ENCODE data around the gene SPG7. TPM values are rescaled to one million over a fixed set of nuclear protein-coding genes. Genes with fewer than 3 reads are reported as not detected.
"Not testable (repeated sequence)": the region's sequence is repeated elsewhere in the genome, so short reads cannot be mapped to it uniquely, and the experiment has no call there.

SPG7 gene
- total RNA-seq, 1 donor from 2014 or later: 152 TPM

DNA sequence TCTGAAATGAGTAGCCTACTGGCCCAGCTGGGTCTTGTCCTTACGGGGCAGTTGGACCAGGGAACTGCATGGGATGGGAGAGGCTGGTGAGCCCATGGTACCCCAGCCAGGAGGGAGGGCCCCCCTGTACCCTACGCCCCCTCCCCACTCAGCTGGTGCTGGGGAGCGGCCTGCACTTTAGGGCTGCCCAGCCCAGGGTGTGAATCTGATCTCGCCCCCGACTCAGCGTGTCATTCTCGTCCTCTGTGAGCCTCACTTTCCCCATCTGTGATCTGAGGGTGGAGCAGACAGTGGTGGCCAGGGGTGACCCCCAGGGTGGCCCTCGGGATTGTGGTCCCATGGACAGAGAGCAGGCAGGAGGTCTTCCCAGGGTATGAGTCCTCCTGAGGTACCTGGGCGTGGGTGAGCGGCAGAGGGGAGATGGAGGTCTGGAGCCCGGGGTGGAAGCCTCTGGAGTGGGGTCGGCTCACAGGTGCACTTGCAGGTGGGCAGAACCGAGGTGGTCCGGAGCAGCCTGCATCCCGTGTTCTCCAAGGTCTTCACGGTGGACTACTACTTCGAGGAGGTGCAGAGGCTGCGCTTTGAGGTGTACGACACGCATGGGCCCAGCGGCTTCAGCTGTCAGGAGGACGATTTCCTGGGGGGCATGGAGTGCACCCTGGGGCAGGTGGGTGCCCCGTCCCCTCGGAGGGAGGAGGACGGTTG lies 69.0 kb downstream of the SPG7 start:
- DNase-seq (ENCODE audit: low read depth): no peak

DNA sequence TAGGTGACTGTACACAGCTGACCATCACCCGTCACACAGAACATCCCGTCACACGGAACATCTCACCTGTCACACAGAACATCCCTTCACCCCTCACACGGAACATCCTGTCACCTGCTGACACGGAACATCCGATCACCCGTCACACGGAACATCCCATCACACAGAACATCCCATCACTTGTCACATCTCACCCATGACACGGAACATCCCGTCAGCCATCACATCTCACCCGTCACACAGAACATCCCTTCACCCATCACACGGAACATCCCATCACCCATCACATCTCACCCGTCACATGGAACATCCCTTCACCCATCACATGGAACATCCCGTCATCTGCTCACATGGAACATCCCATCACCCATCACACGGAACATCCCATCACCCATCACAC lies 71.1 kb downstream of the SPG7 start:
- DNase-seq (ENCODE audit: low read depth): no peak

DNA sequence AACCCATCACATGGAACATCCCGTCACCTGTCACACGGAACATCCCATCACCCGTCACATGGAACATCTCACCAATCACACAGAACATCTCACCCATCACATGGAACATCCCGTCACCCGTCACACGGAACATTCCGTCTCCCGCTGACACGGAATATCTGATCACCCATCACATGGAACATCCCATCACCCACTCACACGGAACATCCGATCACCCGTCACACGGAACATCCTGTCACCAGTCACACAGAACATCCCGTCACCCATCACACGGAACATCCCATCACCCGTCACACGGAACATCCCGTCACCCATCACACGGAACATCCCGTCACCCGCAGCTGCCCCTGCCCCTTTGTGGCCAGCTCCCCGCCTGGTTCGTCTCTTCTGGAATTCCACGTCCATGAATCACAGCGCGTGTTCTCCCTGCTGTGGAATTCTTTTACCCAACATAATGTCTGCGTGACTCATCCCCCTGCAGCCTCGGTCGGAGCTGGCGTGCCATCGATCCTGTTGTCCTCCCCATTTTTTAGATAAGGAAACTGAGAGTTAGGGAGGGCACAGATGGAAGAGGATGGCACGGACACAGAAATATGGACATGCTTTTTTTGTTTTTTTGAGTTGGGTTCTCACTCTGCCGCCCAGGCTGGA lies 73.0 kb downstream of the SPG7 start:
- peak; percentile 94 for DNase-seq (ENCODE audit: low read depth)

DNA sequence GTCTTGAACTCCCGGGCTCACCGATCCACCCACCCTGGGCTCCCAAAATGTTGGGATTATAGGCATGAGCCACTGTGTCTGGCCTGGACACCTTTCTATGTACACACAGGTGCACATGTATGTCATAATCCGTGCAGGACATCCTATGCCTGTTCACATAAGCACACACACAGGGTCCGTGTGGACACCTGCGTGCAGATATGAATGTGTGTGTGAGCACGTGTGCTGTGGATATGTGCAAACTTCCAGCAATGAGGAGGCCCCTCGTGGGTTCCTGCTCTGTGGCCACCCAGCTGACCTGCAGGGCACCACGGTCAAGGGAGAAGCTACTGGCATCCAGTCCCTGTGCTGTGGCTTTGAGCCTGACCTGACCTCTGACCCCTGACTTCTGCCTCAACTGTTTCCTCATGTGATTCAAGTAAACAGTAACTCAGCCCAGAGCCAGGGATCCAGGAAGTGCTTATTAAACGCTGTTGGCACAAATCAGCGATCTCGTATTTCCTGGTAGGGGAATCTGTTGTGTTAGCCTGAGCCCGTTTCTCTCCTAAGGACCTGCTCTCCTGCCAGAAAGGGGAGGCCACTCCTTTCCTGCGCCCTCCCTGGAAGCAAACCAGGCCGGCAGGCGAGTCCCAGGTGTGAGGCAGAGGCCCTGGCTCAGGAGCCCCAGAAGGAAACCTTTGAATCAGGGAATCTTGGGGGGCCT lies 73.8 kb downstream of the SPG7 start:
- DNase-seq (ENCODE audit: low read depth): peak; percentile 87

DNA sequence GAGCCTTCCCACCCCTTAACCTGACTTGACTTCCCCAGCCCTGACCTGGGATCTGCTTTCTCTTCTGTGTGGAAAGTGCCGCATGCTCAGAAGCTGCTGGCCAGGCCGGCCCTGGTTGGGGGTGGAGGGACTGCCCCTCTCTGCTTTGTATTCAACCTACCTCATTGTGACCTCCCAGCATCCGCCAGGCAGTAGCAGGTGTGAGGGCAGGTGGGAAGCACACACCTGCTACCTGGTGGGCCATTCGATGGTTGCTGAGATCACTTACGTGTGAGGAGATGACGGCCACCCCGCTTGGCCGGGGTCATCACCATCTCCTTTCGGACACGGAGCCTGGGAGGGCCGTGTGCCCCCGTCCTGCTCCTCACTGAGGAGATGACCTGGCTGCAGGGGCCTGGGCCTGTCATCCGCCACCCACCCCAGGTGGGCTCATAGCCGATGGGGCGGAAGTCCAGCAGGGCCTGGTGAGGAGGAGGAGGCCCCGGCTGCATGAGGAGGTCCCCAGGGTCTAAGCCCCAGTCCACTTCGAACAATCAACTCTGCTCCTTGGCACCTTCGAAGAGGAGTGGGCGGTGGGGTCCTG lies 74.5 kb downstream of the SPG7 start:
- no peak for DNase-seq (ENCODE audit: low read depth)

DNA sequence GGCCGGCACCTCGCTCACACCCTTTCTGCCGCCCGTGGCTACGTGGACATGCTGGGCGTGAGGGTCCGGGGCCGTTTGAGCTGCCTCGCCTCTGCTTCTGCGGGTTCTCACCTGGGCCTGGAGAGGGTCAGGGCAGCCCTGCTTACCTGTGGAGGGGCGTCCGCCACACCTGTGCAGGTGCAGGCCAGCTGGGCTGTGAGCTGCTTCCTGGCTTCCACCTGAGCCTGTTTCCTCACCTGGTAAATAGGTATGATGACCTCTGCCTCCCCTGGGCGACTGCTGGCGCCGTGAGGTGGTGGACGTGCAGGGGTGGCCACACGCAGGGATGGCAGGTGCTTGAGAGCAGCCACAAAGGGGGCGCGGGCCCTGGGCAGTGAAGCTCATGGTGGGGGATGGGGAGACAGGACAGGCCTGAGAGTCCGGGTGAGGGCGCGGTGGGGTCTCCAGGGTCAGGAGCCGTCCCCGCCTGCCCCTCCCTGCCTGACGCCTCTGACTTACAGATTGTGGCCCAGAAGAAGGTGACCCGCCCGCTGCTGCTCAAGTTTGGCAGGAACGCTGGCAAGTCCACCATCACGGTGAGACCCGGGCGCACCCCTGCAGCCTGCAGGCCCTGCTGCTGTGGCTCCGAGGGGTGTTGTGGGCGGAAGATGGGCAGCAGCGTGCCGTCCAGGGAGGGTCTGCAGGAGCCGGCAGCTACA lies 75.1 kb downstream of the SPG7 start:
- no peak for DNase-seq (ENCODE audit: low read depth)

DNA sequence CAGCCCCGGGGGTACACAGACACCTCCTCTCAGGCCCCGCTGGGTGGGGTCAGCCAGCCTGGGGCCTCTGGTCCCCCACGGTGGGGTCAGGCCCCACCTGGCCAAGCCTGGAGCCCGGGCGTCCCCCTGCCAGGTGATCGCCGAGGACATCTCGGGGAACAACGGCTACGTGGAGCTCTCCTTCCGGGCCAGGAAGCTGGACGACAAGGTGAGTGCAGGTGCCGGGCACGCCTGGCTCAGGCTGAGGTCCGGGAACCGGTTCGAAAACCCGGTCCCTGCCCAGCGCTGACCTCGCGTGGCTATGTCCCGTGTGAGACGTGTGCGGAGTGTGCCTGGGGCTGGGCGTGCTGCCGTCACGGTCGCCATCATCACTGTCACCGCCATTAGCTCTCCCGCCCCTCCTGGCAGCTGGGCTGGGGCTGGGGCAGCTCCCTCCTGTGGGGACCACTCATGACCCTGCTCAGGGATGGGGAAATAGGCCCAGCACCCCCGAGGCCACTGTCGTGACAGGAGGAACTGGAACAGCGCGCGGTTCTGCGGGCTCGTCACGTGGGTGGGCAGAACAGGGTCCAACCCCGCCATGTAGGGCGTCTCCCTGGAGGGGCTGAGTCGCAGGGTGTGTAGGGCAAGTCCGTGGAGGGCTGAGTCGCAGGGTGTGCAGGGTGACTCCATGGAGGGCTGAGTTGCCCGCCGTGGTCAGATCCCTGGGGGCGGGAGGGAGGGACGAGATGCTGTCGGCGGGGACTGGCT lies 75.9 kb downstream of the SPG7 start:
- DNase-seq (ENCODE audit: low read depth): no peak

DNA sequence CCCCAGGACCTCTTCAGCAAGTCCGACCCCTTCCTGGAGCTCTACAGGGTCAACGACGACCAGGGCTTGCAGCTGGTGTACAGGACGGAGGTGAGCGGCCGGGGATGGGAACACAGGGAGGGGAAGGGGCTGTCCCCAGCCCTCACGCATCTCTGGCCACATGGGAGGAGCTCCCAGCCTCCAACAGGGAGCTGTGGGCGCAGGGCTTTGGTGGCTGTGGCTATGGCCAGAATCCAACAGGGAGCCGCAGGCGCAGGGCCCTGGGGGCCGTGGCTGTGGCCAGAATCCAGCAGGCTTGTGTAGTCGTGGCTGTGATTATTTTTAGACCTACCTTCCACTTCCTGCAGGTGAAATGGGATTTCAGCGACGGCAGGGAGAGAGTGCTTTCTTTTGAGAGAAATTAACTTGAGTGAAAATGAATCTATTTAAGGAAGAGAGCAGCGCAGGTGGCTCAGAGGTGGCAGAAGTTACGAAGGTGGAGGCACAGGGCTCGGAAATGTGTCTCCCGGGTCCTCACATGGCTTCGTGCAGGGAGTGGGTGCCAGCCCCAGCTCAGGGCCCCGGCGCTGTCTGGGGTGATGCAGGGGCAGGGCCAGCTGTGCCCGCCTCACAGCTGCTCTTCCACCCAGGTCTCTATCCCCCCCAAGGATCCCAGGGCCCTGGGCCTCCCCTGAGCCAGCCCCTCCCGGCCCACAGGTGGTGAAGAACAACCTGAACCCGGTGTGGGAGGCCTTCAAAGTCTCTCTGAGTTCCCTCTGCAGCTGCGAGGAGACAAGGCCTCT lies 76.8 kb downstream of the SPG7 start:
- DNase-seq (ENCODE audit: low read depth): no peak

DNA sequence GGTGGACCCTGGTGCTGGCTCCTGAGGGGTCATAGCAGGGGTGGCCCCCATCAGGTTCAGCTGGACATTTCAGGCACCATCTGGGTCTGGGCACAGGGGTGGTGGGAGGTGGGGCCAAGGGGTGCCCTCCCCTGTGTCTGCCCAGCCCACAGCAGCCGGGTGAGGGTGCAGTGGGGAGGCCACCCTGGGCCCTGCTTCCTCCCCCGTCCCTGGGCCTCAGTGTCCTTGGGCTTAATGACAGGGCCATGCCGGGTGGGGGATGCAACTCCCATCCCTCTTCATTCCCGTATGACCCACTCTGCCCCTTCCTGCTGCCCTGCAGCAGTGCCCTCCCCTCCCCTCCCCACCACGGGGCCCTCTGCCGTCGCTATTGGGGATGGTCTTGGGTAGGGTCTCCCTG lies 78.0 kb downstream of the SPG7 start:
- DNase-seq (ENCODE audit: low read depth): no peak

DNA sequence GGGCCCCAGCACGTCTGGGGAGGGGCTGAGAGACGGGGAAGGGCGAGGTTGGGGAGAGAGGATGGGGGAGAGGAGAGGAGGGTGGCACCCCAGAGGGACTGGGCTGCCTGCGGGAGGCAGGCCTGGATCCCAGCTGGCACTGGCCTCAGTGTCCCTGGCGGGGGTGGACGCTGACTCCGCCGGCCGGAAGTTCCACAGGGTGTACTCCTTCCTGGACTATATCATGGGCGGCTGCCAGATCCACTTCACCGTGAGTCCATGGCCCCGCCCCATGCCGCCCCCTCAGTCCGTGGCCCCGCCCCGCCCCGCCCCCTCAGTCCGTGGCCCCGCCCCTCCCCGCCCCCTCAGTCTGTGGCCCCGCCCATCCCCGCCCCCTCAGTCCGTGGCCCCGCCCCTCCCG lies 78.7 kb downstream of the SPG7 start:
- DNase-seq (ENCODE audit: low read depth): no peak

DNA sequence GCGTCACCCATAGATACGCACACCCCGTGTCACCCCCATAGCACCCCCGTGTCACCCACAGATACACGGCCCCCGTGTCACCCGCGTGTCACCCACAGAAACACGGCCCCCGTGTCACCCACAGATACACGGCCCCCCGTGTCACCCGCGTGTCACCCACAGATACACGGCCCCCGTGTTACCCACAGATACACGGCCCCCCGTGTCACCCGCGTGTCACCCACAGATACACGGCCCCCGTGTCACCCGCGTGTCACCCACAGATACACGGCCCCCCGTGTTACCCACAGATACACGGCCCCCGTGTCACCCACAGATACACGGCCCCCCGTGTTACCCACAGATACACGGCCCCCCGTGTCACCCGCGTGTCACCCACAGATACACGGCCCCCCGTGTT lies 79.5 kb downstream of the SPG7 start:
- DNase-seq (ENCODE audit: low read depth): not testable (repeated sequence)

DNA sequence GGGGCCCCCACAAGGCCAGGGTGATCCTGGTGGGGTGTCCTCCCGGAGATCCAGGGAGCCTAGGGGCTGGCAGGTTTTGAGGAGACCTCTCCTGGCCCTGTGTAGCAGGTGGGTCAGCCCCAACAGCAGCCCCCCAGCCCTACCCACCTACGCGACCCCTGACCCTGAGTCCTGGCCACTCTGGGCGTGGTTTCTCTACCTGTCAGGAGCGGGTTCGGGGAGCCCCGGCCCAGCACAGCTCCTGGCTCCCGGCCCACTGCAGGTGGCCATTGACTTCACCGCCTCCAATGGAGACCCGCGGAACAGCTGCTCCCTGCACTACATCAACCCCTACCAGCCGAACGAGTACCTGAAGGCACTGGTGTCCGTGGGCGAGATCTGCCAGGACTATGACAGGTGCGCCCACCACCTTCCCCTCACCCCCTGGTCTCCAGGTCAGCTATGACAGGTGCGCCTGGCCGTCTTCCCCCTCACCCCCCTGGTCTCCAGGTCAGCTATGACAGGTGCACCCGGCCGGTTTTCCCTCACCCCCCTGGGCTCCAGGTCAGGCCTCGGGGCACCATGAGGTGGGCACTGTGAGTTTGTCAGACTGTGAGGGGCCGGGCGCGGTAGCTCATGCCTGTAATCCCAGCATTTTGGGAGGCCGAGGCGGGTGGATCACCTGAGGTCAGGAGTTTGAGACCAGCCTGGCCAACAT lies 80.4 kb downstream of the SPG7 start:
- DNase-seq (ENCODE audit: low read depth): no peak

DNA sequence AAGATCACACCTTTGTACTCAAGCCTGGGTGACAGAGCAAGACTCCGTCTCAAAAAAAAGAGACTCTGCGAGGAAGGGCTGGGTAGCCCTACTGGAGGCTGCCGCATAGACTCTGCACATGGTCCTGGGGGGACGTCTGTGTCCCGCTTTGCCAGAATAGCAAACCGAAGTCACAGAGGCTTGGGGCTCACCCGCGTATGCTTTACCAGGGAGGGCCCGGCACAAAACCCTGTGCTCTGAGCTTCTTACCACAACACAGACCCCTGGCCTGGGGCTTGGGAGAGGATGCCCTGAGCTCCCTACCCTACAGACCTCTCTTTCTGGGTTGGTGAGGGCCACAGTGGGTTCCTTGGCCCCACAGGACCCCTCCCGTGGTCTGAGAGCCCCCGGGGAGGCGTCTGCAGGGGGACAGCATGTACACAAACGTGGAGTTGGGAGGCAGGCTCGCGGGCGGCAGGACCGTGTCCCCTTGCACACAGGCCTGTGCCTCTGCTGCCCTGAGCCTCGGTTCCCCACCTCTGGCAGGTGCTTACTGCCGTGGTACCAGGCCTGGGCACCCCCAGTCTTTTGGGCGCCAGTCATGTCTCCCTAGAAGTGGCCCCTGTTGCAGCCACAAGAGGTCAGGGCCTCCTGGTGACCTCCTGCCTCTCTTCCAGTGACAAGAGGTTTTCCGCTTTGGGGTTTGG lies 81.2 kb downstream of the SPG7 start:
- no peak for DNase-seq (ENCODE audit: low read depth)

DNA sequence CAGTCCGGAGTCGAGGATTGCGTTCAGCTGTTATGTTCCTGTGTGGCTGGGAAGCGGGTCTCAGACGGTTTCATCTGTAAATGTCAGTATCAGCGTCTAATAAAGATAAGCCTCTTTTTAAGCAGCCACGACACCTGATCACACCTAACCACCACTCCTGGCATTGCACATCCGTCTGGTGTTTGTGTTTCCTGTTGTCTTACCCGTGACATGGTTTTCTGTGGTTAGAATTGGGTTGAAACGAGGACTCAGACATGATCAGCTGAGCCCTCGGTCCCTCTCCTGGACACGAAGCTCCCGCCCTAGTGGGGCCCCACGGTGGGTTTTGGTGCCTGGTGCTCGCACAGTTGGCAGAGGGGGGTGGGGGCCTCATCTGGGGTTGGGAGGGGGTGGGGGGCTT lies 85.6 kb downstream of the SPG7 start:
- no peak for DNase-seq (ENCODE audit: low read depth)

DNA sequence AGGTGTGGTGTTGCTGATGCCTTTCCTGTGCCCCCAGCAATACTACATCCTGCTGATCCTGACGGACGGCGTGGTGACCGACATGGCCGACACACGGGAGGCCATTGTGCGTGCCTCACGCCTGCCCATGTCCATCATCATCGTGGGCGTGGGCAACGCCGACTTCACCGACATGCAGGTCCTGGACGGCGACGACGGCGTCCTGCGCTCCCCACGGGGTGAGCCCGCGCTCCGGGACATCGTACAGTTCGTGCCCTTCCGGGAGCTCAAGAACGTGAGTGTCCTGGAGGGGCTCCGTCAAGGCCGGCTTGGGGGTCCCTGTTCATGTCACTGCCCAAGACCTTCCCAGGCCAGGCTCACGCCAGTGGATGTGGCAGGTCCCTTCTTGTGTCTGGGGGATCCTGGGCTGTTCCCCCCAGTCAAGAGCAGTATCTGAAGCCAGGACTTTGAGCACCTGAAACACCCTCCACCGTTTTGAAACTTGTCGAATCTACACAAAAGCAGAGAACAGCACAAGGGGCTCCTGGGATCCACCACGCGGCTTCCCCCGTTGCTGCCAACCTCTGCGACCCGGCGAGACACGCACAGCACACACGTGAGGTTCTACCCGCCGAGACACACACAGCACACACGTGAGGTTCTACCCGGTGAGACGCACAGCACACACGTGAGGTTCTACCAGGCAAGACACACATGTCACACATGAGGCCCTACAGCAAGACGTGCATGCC lies 87.3 kb downstream of the SPG7 start:
- no peak for DNase-seq (ENCODE audit: low read depth)

DNA sequence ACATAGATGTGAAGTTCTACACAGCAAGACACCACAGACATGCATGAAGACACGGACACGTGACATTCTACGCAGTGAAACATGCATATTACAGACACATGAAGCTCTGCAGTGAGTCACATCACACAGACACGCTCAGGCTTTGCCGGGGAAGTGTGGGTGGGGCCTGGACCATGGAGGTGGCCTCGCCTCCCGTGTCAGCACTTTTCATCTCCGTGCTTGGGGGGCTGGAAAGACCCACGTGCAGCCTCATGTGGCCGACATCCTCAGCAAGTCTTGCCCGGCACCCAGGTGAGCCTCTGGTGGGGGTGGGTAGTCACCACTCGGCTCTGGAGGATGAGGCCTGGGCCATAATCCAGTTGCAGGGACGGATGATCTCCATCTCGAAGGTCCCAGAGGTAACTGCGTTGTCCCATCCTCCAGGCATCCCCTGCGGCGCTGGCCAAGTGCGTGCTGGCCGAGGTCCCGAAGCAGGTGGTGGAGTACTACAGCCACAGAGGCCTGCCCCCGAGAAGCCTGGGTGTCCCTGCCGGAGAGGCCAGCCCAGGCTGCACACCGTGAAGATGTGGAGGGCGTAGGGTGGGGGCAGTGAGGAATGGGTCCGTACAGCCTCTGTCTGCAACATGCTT lies 88.0 kb downstream of the SPG7 start:
- DNase-seq (ENCODE audit: low read depth): no peak

DNA sequence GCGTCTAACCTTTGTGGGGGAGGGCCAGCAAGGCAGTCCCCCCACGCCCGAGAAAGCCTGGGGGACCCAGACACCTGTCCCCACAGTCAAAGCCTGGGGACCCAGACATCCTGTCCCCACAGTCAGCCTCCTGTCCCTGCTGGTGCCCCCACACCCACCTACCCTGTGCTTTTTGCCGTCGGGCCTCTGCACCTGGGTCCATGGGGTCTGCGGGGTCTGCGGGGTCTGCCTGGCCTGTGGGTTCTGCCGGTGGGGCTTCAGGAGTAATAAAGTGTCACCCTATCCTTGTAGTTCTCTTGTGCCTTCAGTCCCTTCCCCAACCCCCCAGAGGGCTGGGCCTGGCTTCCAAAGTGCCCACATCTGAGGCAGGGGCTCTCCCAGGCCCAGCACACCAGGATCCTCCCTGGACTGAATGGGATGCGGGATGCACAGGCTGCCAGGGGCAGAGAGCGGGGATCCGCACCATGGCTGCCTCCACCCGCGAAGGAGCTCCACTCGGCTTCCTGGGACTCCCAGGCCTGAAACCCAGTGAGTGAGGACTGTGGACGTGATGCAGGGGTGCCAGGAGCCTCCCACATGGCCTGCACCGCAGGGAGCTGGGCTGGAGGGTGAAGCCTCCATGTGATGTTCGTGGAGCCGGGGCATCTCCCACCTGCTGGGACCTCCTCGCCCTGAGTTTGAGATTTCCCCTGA lies 88.9 kb downstream of the SPG7 start:
- DNase-seq (ENCODE audit: low read depth): no peak

DNA sequence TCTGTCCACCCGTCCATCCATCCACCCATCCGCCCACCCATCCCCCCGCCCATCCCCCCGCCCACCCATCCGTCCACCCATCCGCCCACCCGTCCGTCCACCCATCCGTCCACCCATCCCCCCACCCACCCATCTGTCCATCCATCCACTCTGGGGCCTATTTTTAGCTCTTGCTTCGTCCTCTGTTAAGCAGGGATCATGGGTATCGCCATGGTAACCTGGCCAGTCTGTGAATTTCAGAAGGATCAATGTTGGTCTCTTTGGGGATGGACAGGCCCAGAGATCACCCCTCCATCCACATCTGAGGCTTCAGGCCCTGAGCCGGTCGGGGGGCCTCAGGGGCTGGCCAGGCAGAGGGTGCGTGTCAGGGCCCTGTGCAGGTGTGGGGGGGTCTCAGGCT lies 90.0 kb downstream of the SPG7 start:
- peak; percentile 46 for DNase-seq (ENCODE audit: low read depth)
